H9 (cell line): Measurements from ENCODE around the gene LIN28B. TPM values are rescaled to one million over a fixed set of nuclear protein-coding genes. Genes with fewer than 3 reads are reported as not detected.

Source experiments
- DNase-seq: peaks from one replicate; pipeline ENCODE4 v3.0.0-alpha.2; 2017
- H2AFZ ChIP-seq: one replicate; pipeline ENCODE4 v1.6.1; 2013; ENCODE audit warnings: mild to moderate bottlenecking, low read length, control low read depth, moderate library complexity
- H2AK5ac ChIP-seq: 2 replicates; pipeline ENCODE4 v1.6.1; 2013; ENCODE audit warnings: low read length, control low read depth, mixed read lengths; ENCODE audit not compliant: insufficient read length
- H2BK120ac ChIP-seq: one replicate; pipeline ENCODE4 v1.6.1; 2013; ENCODE audit warnings: low read depth, mild to moderate bottlenecking, low read length, control low read depth, inconsistent platforms; ENCODE audit not compliant: poor library complexity, severe bottlenecking
- H2BK12ac ChIP-seq: 2 replicates; pipeline ENCODE4 v1.6.1; 2013; ENCODE audit warnings: low read length, control low read depth, mixed read lengths, low read depth; ENCODE audit not compliant: insufficient read length
- H2BK15ac ChIP-seq: 2 replicates; pipeline ENCODE4 v1.6.1; 2013; ENCODE audit warnings: low read depth, low read length, control low read depth
- H2BK20ac ChIP-seq: one replicate; pipeline ENCODE4 v1.6.1; 2013; ENCODE audit warnings: low read depth, mild to moderate bottlenecking, low read length, control low read depth, inconsistent platforms; ENCODE audit not compliant: poor library complexity, severe bottlenecking
- H2BK5ac ChIP-seq: 2 replicates; pipeline ENCODE4 v1.6.1; 2013; ENCODE audit warnings: low read length, control low read depth, mixed read lengths; ENCODE audit not compliant: insufficient read length
- H3K14ac ChIP-seq: 2 replicates; pipeline ENCODE4 v1.6.1; 2013; ENCODE audit warnings: low read length, control low read depth; ENCODE audit not compliant: insufficient read depth
- H3K18ac ChIP-seq: 2 replicates; pipeline ENCODE4 v1.6.1; 2013; ENCODE audit warnings: low read depth, mild to moderate bottlenecking, mixed read lengths, low read length, control low read depth; ENCODE audit not compliant: insufficient read length
- H3K23ac ChIP-seq: 2 replicates; pipeline ENCODE4 v1.6.1; 2013; ENCODE audit warnings: low read length, control low read depth, mixed read lengths, low read depth; ENCODE audit not compliant: insufficient read length
- H3K23me2 ChIP-seq: 2 replicates; pipeline ENCODE4 v1.6.1; 2013; ENCODE audit warnings: low read depth, mild to moderate bottlenecking, mixed read lengths, low read length, control low read depth; ENCODE audit not compliant: insufficient read length, poor library complexity, severe bottlenecking
- H3K27ac ChIP-seq: 2 replicates; pipeline ENCODE4 v1.5.1; 2013; ENCODE audit warnings: low read length, control low read depth, mixed read lengths, low read depth; ENCODE audit not compliant: insufficient read length
- H3K27me3 ChIP-seq: 2 replicates; pipeline ENCODE4 v1.6.1; 2013; ENCODE audit warnings: low read length, control low read depth, inconsistent platforms; ENCODE audit not compliant: insufficient read depth
- H3K4ac ChIP-seq: 2 replicates; pipeline ENCODE4 v1.6.1; 2013; ENCODE audit warnings: low read depth, mild to moderate bottlenecking, control low read depth, inconsistent platforms, low read length, moderate library complexity
- H3K4me1 ChIP-seq: 2 replicates; pipeline ENCODE4 v1.6.1; 2013; ENCODE audit warnings: low read length, control low read depth, inconsistent platforms; ENCODE audit not compliant: insufficient read depth
- H3K4me2 ChIP-seq: 2 replicates; pipeline ENCODE4 v1.6.1; 2013; ENCODE audit warnings: low read length, control low read depth, mixed read lengths; ENCODE audit not compliant: insufficient read length, insufficient read depth
- H3K56ac ChIP-seq: 2 replicates; pipeline ENCODE4 v1.6.1; 2013; ENCODE audit warnings: low read depth, mild to moderate bottlenecking, mixed read lengths, low read length, control low read depth; ENCODE audit not compliant: insufficient read length
- H3K79me1 ChIP-seq: 2 replicates; pipeline ENCODE4 v1.6.1; 2013; ENCODE audit warnings: low read depth, mild to moderate bottlenecking, moderate library complexity, low read length, control low read depth, inconsistent platforms; ENCODE audit not compliant: insufficient read depth, poor library complexity, severe bottlenecking
- H3K79me2 ChIP-seq: 2 replicates; pipeline ENCODE4 v1.6.1; 2013; ENCODE audit warnings: low read length, control low read depth, inconsistent platforms; ENCODE audit not compliant: insufficient read depth
- H3K9ac ChIP-seq: 2 replicates; pipeline ENCODE4 v1.6.1; 2013; ENCODE audit warnings: low read length, control low read depth, mixed read lengths; ENCODE audit not compliant: insufficient read length; ENCODE audit errors: extremely low read depth
- H3K9me3 ChIP-seq: one replicate; pipeline ENCODE4 v1.6.1; 2013; ENCODE audit warnings: low read depth, low read length, inconsistent platforms; ENCODE audit not compliant: control insufficient read depth
- H3T11ph ChIP-seq: one replicate; pipeline ENCODE4 v1.6.1; 2013; ENCODE audit warnings: mild to moderate bottlenecking, low read length, control low read depth, inconsistent platforms
- H4K20me1 ChIP-seq: one replicate; pipeline ENCODE4 v1.6.1; 2013; ENCODE audit not compliant: control insufficient read depth, insufficient read length, insufficient read depth
- H4K5ac ChIP-seq: 2 replicates; pipeline ENCODE4 v1.6.1; 2013; ENCODE audit warnings: low read depth, mild to moderate bottlenecking, mixed read lengths, low read length, control low read depth; ENCODE audit not compliant: insufficient read length
- H4K8ac ChIP-seq: replicated peaks from 2 replicates; pipeline ENCODE4 v1.6.1; 2013; ENCODE audit warnings: low read length, control low read depth, mixed read lengths, low read depth; ENCODE audit not compliant: insufficient read length
- H4K91ac ChIP-seq: 2 replicates; pipeline ENCODE4 v1.6.1; 2013; ENCODE audit warnings: low read depth, mild to moderate bottlenecking, moderate library complexity, mixed read lengths, low read length, control low read depth; ENCODE audit not compliant: insufficient read length
- H3K27ac Mint-ChIP-seq, 3 experiments: 2 replicates in 2 of 3; 3 replicates in 1 of 3; pipeline ENCODE4 v1.8.0; 2020 to 2021; ENCODE audit warnings: mixed read lengths in 3 of 3, mild to moderate bottlenecking in 1 of 3, moderate library complexity in 1 of 3
- H3K27me3 Mint-ChIP-seq: 2 replicates; pipeline ENCODE4 v1.8.0; 2021; ENCODE audit warnings: low read depth, mild to moderate bottlenecking, moderate library complexity, mixed read lengths
- H3K36me3 Mint-ChIP-seq, 3 experiments: 2 replicates in 2 of 3; 3 replicates in 1 of 3; pipeline ENCODE4 v1.8.0; 2020 to 2021; ENCODE audit warnings: low read depth in 3 of 3, mixed read lengths in 3 of 3; ENCODE audit not compliant: insufficient read depth in 1 of 3
- H3K4me1 Mint-ChIP-seq, 2 experiments: 2 replicates each; pipeline ENCODE4 v1.8.0; 2020; ENCODE audit warnings: mixed read lengths in 2 of 2
- H3K4me3 Mint-ChIP-seq, 2 experiments: 2 replicates in 1 of 2; 3 replicates in 1 of 2; pipeline ENCODE4 v1.8.0; 2020 to 2021; ENCODE audit warnings: mild to moderate bottlenecking in 2 of 2, mixed read lengths in 2 of 2, moderate library complexity in 1 of 2
- H3K9me3 Mint-ChIP-seq, 2 experiments: 2 replicates in 1 of 2; 3 replicates in 1 of 2; pipeline ENCODE4 v1.8.0; 2020; ENCODE audit warnings: mild to moderate bottlenecking in 2 of 2, mixed read lengths in 2 of 2, moderate library complexity in 1 of 2
- CTCF ChIP-seq: fragments of 200-600 bp; sonication (generic); conservative IDR thresholded peaks from 3 replicates; pipeline ENCODE4 v1.8.0; 2021; ENCODE audit warnings: antibody characterized with exemption, mild to moderate bottlenecking
- WGBS: extraction: QIAGEN DNeasy Blood & Tissue Kit; methylation state at CpG from one replicate; pipeline ENCODE4 v1.1.7; 2013; ENCODE audit warnings: missing lambda C conversion rate, low lambda C conversion rate, mixed read lengths; ENCODE audit not compliant: insufficient read length; ENCODE audit errors: extremely low coverage; 5-methylcytosine and 5-hydroxymethylcytosine counted together
- total RNA-seq: library from RNA; stranded (reverse); gene quantifications from 2 replicates; pipeline ENCODE4 v1.2.1, GENCODE V29; 2021

LIN28B gene
- total RNA-seq, 1 experiment from 2014 or later: 110 TPM

GRCh38 chr6:105112577-105112976 is 155.7 kb downstream of the LIN28B start:
- Histone ChIP-seq H3K79me2 (no peaks in the 10 kb centered on the region), H2BK12ac (no peak overlapping the region), H4K91ac (no peak overlapping the region), H2BK15ac (no peak overlapping the region), H3K56ac (no peak overlapping the region), H3K27me3 (no peaks in the 10 kb centered on the region), H2BK20ac (no peak overlapping the region), H3K23me2 (no peaks in the 10 kb centered on the region), H3K4me1 (no peaks in the 10 kb centered on the region; the same call in 1 of the 2 replicates), H3K9me3 (no peaks in the 10 kb centered on the region), H3K79me1 (no peaks in the 10 kb centered on the region), H3K23ac (no peak overlapping the region), H2AK5ac (no peak overlapping the region), H3T11ph (no peak overlapping the region), H4K20me1 (no peaks in the 10 kb centered on the region), H2AFZ (no peak overlapping the region), H2BK5ac (no peak overlapping the region), H4K8ac (no peak overlapping the region), H3K14ac (no peak overlapping the region), H3K9ac (no peak overlapping the region), H4K5ac (no peak overlapping the region), H3K4me2 (no peak overlapping the region), H2BK120ac (no peak overlapping the region), H3K4ac (no peak overlapping the region), H3K18ac (no peak overlapping the region), H3K27ac (no peak overlapping the region)
- H3K4me3 Mint-ChIP-seq: no peak overlapping the region
- no CpG with 5 or more reads among the region's 1 CpG for WGBS
- H3K9me3 Mint-ChIP-seq: no peaks in the 10 kb centered on the region
- no peak for DNase-seq
- no peaks in the 10 kb centered on the region for H3K36me3 Mint-ChIP-seq
- peak; percentile 47 for TF ChIP-seq CTCF
- H3K27ac Mint-ChIP-seq: no peak overlapping the region
- H3K4me1 Mint-ChIP-seq: peaks cover 4 to 7% of the 10 kb centered on the region in 2 experiments
- no peaks in the 10 kb centered on the region for H3K27me3 Mint-ChIP-seq
